CD4-positive, alpha-beta memory T cell (primary cell): ENCODE measurements around the gene STAC. TPM values are rescaled to one million over a fixed set of nuclear protein-coding genes. Genes with fewer than 3 reads are reported as not detected.
"Not testable (repeated sequence)": the region's sequence is repeated elsewhere in the genome, so short reads cannot be mapped to it uniquely, and the experiment has no call there.

ENCODE experiments used
- CTCF ChIA-PET: fragments of 350-600 bp; sonication (Branson Sonifier 250); formaldehyde crosslinking; loops from one replicate; lab custom pipeline; 2021; ENCODE audit warnings: inconsistent platforms; ENCODE audit not compliant: partially characterized antibody; lab: Charles Lee
- POLR2A ChIA-PET: fragments of 350-600 bp; sonication (Branson Sonifier 250); formaldehyde crosslinking; loops from one replicate; lab custom pipeline; 2021; ENCODE audit not compliant: partially characterized antibody; lab: Charles Lee
- DNase-seq, 5 donors: peaks; one replicate each; pipeline versions ENCODE4 v3.0.0 to v3.0.0-alpha.2; 2020 to 2022; ENCODE audit warnings: mixed read lengths in 1 of 5
- H3K27ac ChIP-seq: one replicate; pipeline ENCODE4 v1.7.0; 2013; ENCODE audit warnings: low read depth, low read length
- H3K27me3 ChIP-seq: 2 replicates; pipeline ENCODE4 v1.7.0; 2013; ENCODE audit warnings: mild to moderate bottlenecking, low read length, moderate library complexity; ENCODE audit not compliant: insufficient read depth
- H3K36me3 ChIP-seq: 2 replicates; pipeline ENCODE4 v1.7.0; 2013; ENCODE audit warnings: mild to moderate bottlenecking, low read length, moderate library complexity; ENCODE audit not compliant: insufficient read depth
- H3K4me1 ChIP-seq: 2 replicates; pipeline ENCODE4 v1.7.0; 2013; ENCODE audit warnings: mild to moderate bottlenecking, low read length, moderate library complexity; ENCODE audit not compliant: insufficient read depth
- H3K4me3 ChIP-seq, 2 donors: one replicate each; pipeline ENCODE4 v1.7.0; 2013; ENCODE audit warnings: low read length in 2 of 2, mild to moderate bottlenecking in 1 of 2
- H3K9me3 ChIP-seq, 2 donors: one replicate each; pipeline ENCODE4 v1.7.0; 2013; ENCODE audit warnings: low read length in 2 of 2, control low read depth in 1 of 2; ENCODE audit not compliant: control insufficient read depth in 1 of 2
- H3K27ac Mint-ChIP-seq, 7 donors: one replicate each; pipeline ENCODE4 v1.8.0; 2020 to 2021; ENCODE audit warnings: mixed read lengths in 7 of 7, mild to moderate bottlenecking in 6 of 7, inconsistent platforms in 3 of 7, moderate library complexity in 3 of 7
- H3K27me3 Mint-ChIP-seq, 2 donors: one replicate each; pipeline ENCODE4 v1.8.0; 2020 to 2021; ENCODE audit warnings: mixed read lengths in 2 of 2
- H3K36me3 Mint-ChIP-seq, 2 donors: one replicate each; pipeline ENCODE4 v1.8.0; 2020 to 2021; ENCODE audit warnings: mixed read lengths in 2 of 2, inconsistent platforms in 1 of 2, mild to moderate bottlenecking in 1 of 2
- H3K4me1 Mint-ChIP-seq, 4 donors: one replicate each; pipeline ENCODE4 v1.8.0; 2020 to 2021; ENCODE audit warnings: mixed read lengths in 4 of 4, mild to moderate bottlenecking in 1 of 4
- H3K4me3 Mint-ChIP-seq, 8 donors: one replicate each; pipeline ENCODE4 v1.8.0; 2020 to 2021; ENCODE audit warnings: mixed read lengths in 8 of 8, mild to moderate bottlenecking in 7 of 8, moderate library complexity in 6 of 8, inconsistent platforms in 3 of 8
- H3K9me3 Mint-ChIP-seq, 8 donors: one replicate each; pipeline ENCODE4 v1.8.0; 2020 to 2021; ENCODE audit warnings: mixed read lengths in 8 of 8, mild to moderate bottlenecking in 5 of 8, inconsistent platforms in 3 of 8, moderate library complexity in 1 of 8
- intact Hi-C: fragments of 100-400 bp; cut with micrococcal nuclease; formaldehyde crosslinking; loops from one replicate; pipeline ENCODE4 v1.15.1; 2023
- polyA plus RNA-seq, 2 donors: library from polyadenylated mRNA; unstranded; fragments of 300-500 nt; fragmentation: Illumina TruSeq; gene quantifications; one replicate each; pipeline ENCODE4 v1.2.3, GENCODE V29; 2021
- total RNA-seq, 2 experiments: library from RNA; stranded (reverse); gene quantifications; one replicate each; pipeline ENCODE4 v1.2.3, GENCODE V29; 2021

STAC gene
- total and polyA plus RNA-seq, 4 experiments from 2014 or later: not detected

GRCh38 chr3:36434687-36435426 is 54.6 kb downstream of the STAC start:
- Mint-ChIP-seq H3K4me3 (no peak overlapping the region), H3K36me3 (no peaks in the 10 kb centered on the region), H3K9me3 (peaks cover 0 to 3% (median 0%) of the 10 kb centered on the region in 8 donors), H3K27me3 (no peaks in the 10 kb centered on the region), H3K4me1 (no peaks in the 10 kb centered on the region), H3K27ac (no peak overlapping the region)
- Histone ChIP-seq H3K36me3 (no peaks in the 10 kb centered on the region), H3K4me3 (no peak overlapping the region), H3K9me3 (no peaks in the 10 kb centered on the region), H3K4me1 (no peaks in the 10 kb centered on the region), H3K27me3 (no peaks in the 10 kb centered on the region), H3K27ac (no peak overlapping the region)
- intact Hi-C loops: no loop called here
- DNase-seq: no peak
- POLR2A ChIA-PET: no interaction called here
- CTCF ChIA-PET: no interaction called here

- ChIA-PET CTCF (no interaction called here), POLR2A (no interaction called here)
- DNase-seq: no peak
- Mint-ChIP-seq H3K4me1 (peaks cover 0 to 4% (median 2%) of the 10 kb centered on the region in 4 donors), H3K4me3 (peak overlapping the region in 2 of 8 donors; percentile 10 to 19), H3K9me3 (peaks cover 0 to 3% (median 0%) of the 10 kb centered on the region in 8 donors), H3K27ac (no peak overlapping the region), H3K36me3 (no peaks in the 10 kb centered on the region), H3K27me3 (no peaks in the 10 kb centered on the region)
- Histone ChIP-seq H3K4me1 (no peaks in the 10 kb centered on the region), H3K36me3 (no peaks in the 10 kb centered on the region), H3K9me3 (no peaks in the 10 kb centered on the region), H3K27ac (no peak overlapping the region), H3K4me3 (no peak overlapping the region), H3K27me3 (no peaks in the 10 kb centered on the region)
- intact Hi-C loops: no loop called here
Measured at GRCh38 chr3:36443028-36443686, 62.9 kb downstream of the STAC start.

- Histone ChIP-seq H3K27me3 (no peaks in the 10 kb centered on the region), H3K4me3 (no peak overlapping the region), H3K36me3 (no peaks in the 10 kb centered on the region), H3K27ac (no peak overlapping the region), H3K4me1 (no peaks in the 10 kb centered on the region), H3K9me3 (no peaks in the 10 kb centered on the region)
- Mint-ChIP-seq H3K9me3 (peaks cover 0 to under 1% (median 0%) of the 10 kb centered on the region in 8 donors), H3K36me3 (no peaks in the 10 kb centered on the region), H3K27ac (no peak overlapping the region), H3K4me3 (no peak overlapping the region), H3K27me3 (no peaks in the 10 kb centered on the region), H3K4me1 (peaks cover 0 to 4% (median 2%) of the 10 kb centered on the region in 4 donors)
- ChIA-PET CTCF (no interaction called here), POLR2A (no interaction called here)
- intact Hi-C loops: no loop called here
- DNase-seq: no peak
Measured at GRCh38 chr3:36444909-36445308, 64.6 kb downstream of the STAC start.

GRCh38 chr3:36446276-36446675 is 66.0 kb downstream of the STAC start:
- no peaks in the 10 kb centered on the region for H3K27me3 Mint-ChIP-seq
- intact Hi-C loops: no loop called here
- H3K4me1 ChIP-seq: no peaks in the 10 kb centered on the region
- peaks cover 0 to 4% (median 2%) of the 10 kb centered on the region in 4 donors for H3K4me1 Mint-ChIP-seq
- H3K27me3 ChIP-seq: no peaks in the 10 kb centered on the region
- no peak for DNase-seq
- peaks cover 0 to 1% (median 0%) of the 10 kb centered on the region in 8 donors for H3K9me3 Mint-ChIP-seq
- H3K4me3 Mint-ChIP-seq: no peak overlapping the region
- no peak overlapping the region for H3K27ac ChIP-seq
- no peaks in the 10 kb centered on the region for H3K36me3 ChIP-seq
- no peak overlapping the region for H3K4me3 ChIP-seq
- no peaks in the 10 kb centered on the region for H3K9me3 ChIP-seq
- no peaks in the 10 kb centered on the region for H3K36me3 Mint-ChIP-seq
- H3K27ac Mint-ChIP-seq: peak overlapping the region in 1 of 7 donors; percentile 37
- CTCF ChIA-PET: no interaction called here
- POLR2A ChIA-PET: no interaction called here

GRCh38 chr3:36447061-36447460 is 66.8 kb downstream of the STAC start:
- Mint-ChIP-seq H3K27ac (no peak overlapping the region), H3K9me3 (peaks cover 0 to 1% (median 0%) of the 10 kb centered on the region in 8 donors), H3K4me3 (no peak overlapping the region), H3K36me3 (no peaks in the 10 kb centered on the region), H3K4me1 (peaks cover 0 to 4% (median 2%) of the 10 kb centered on the region in 4 donors), H3K27me3 (no peaks in the 10 kb centered on the region)
- Histone ChIP-seq H3K27me3 (no peaks in the 10 kb centered on the region), H3K4me1 (no peaks in the 10 kb centered on the region), H3K27ac (no peak overlapping the region), H3K9me3 (no peaks in the 10 kb centered on the region), H3K4me3 (no peak overlapping the region), H3K36me3 (no peaks in the 10 kb centered on the region)
- intact Hi-C loops: no loop called here
- DNase-seq: no peak
- CTCF ChIA-PET: no interaction called here
- POLR2A ChIA-PET: no interaction called here

- Mint-ChIP-seq H3K4me3 (no peak overlapping the region), H3K36me3 (no peaks in the 10 kb centered on the region), H3K27me3 (peaks cover 2% of the 10 kb centered on the region in 2 donors), H3K27ac (no peak overlapping the region), H3K9me3 (peaks cover 0 to 3% (median 0%) of the 10 kb centered on the region in 8 donors), H3K4me1 (no peaks in the 10 kb centered on the region)
- CTCF ChIA-PET: no interaction called here
- DNase-seq: no peak
- H3K36me3 ChIP-seq: no peaks in the 10 kb centered on the region
- intact Hi-C loops: no loop called here
- no peaks in the 10 kb centered on the region for H3K9me3 ChIP-seq
- no peak overlapping the region for H3K27ac ChIP-seq
- POLR2A ChIA-PET: no interaction called here
- no peak overlapping the region for H3K4me3 ChIP-seq
- H3K4me1 ChIP-seq: no peaks in the 10 kb centered on the region
- no peaks in the 10 kb centered on the region for H3K27me3 ChIP-seq
Measured at GRCh38 chr3:36451816-36452215, 71.5 kb downstream of the STAC start.

- H3K4me1 ChIP-seq, H3K27ac Mint-ChIP-seq, H3K9me3 ChIP-seq, H3K27me3 ChIP-seq, H3K27me3 Mint-ChIP-seq, CTCF ChIA-PET, POLR2A ChIA-PET, H3K4me3 ChIP-seq, H3K36me3 ChIP-seq, H3K4me1 Mint-ChIP-seq, H3K36me3 Mint-ChIP-seq, intact Hi-C loops, H3K9me3 Mint-ChIP-seq, H3K27ac ChIP-seq: not testable (repeated sequence)
- peak in 1 of 5 donors; percentile 23 for DNase-seq
- H3K4me3 Mint-ChIP-seq: peak overlapping the region in 1 of 8 donors; percentile 68
Measured at GRCh38 chr3:36453213-36453612, 72.9 kb downstream of the STAC start.
